H1 (cell line): ENCODE measurements around the gene CAB39L. TPM values are rescaled to one million over a fixed set of nuclear protein-coding genes. Genes with fewer than 3 reads are reported as not detected.

Experiments used
- CTCF ChIA-PET: fragments of 300-600 bp; sonication (Branson Sonifier 250); formaldehyde crosslinking; loops from one replicate; lab custom pipeline; 2021; ENCODE audit not compliant: partially characterized antibody; lab: Charles Lee
- POLR2A ChIA-PET: fragments of 300-600 bp; sonication (Branson Sonifier 250); formaldehyde crosslinking; loops from one replicate; lab custom pipeline; 2021; ENCODE audit warnings: inconsistent platforms; ENCODE audit not compliant: partially characterized antibody; lab: Charles Lee
- DNase-seq, 2 experiments: peaks; one replicate each; pipeline versions ENCODE4 v3.0.0 to v3.0.0-alpha.2; 2010 to 2022; ENCODE audit warnings: low spot score in 2 of 2, low read depth in 1 of 2, mixed read lengths in 1 of 2
- FAIRE-seq: peaks from 2 replicates; lab custom pipeline; 2011; peaks lifted over from hg19 to GRCh38; lab: Jason Lieb, UNC
- H2AFZ ChIP-seq: 2 replicates; pipeline ENCODE4 v1.8.1; 2012; ENCODE audit warnings: low read length, inconsistent platforms
- H2AK5ac ChIP-seq: 2 replicates; pipeline ENCODE4 v1.6.1; 2013; ENCODE audit warnings: low read depth, low read length
- H2BK120ac ChIP-seq: replicated peaks from 2 replicates; pipeline ENCODE3; 2013; ENCODE audit warnings: low read depth, low read length, inconsistent platforms
- H2BK12ac ChIP-seq: 2 replicates; pipeline ENCODE4 v1.6.1; 2013; ENCODE audit warnings: low read depth, low read length
- H2BK15ac ChIP-seq: 2 replicates; pipeline ENCODE4 v1.6.1; 2013; ENCODE audit warnings: low read length
- H2BK20ac ChIP-seq: 2 replicates; pipeline ENCODE4 v1.6.1; 2013; ENCODE audit warnings: low read length
- H2BK5ac ChIP-seq: 2 replicates; pipeline ENCODE4 v1.6.1; 2013; ENCODE audit warnings: low read depth, low read length
- H3K14ac ChIP-seq: 2 replicates; pipeline ENCODE4 v1.6.1; 2013; ENCODE audit warnings: inconsistent platforms; ENCODE audit not compliant: insufficient read length
- H3K18ac ChIP-seq: 2 replicates; pipeline ENCODE4 v1.6.1; 2013; ENCODE audit warnings: low read length; ENCODE audit errors: extremely low read depth
- H3K23ac ChIP-seq: 2 replicates; pipeline ENCODE4 v1.6.1; 2013; ENCODE audit warnings: inconsistent platforms; ENCODE audit not compliant: insufficient read length
- H3K23me2 ChIP-seq: 2 replicates; pipeline ENCODE4 v1.6.1; 2013; ENCODE audit warnings: low read depth, low read length
- H3K27ac ChIP-seq: 2 replicates; pipeline ENCODE4 v1.6.1; 2011; ENCODE audit warnings: low read depth, low read length, inconsistent platforms
- H3K27me3 ChIP-seq, 4 experiments: replicated peaks in 1 of 4; 1 replicate in 1 of 4; 2 replicates in 3 of 4; pipeline versions ENCODE4 v1.6.1 to v1.8.1; 2011 to 2013; ENCODE audit warnings: low read length in 3 of 4, mild to moderate bottlenecking in 3 of 4, inconsistent platforms in 2 of 4, mixed read lengths in 2 of 4, moderate library complexity in 1 of 4; ENCODE audit not compliant: control insufficient read depth in 3 of 4, insufficient read depth in 3 of 4; ENCODE audit errors: extremely low read depth in 1 of 4
- H3K36me3 ChIP-seq, 4 experiments: 2 replicates each; pipeline versions ENCODE4 v1.6.1 to v1.8.1; 2011 to 2013; ENCODE audit warnings: mild to moderate bottlenecking in 4 of 4, low read length in 3 of 4, moderate library complexity in 2 of 4, control low read depth in 1 of 4, inconsistent platforms in 1 of 4; ENCODE audit not compliant: insufficient read depth in 4 of 4, control insufficient read depth in 2 of 4
- H3K4ac ChIP-seq: replicated peaks from 2 replicates; pipeline ENCODE3; 2013; ENCODE audit warnings: low read length, low read depth, mixed read lengths, inconsistent platforms; ENCODE audit not compliant: insufficient read length
- H3K4me1 ChIP-seq, 4 experiments: replicated peaks in 1 of 4; 1 replicate in 1 of 4; 2 replicates in 3 of 4; pipeline versions ENCODE4 v1.6.1 to v1.8.1; 2011 to 2013; ENCODE audit warnings: low read length in 3 of 4, inconsistent platforms in 2 of 4, mixed read lengths in 1 of 4; ENCODE audit not compliant: insufficient read depth in 4 of 4, control insufficient read depth in 3 of 4
- H3K4me2 ChIP-seq, 2 experiments: 2 replicates each; pipeline versions ENCODE4 v1.6.1 to v1.8.1; 2011 to 2013; ENCODE audit warnings: low read depth in 2 of 2, low read length in 2 of 2, control low read depth in 1 of 2, inconsistent platforms in 1 of 2, mild to moderate bottlenecking in 1 of 2; ENCODE audit not compliant: insufficient read depth in 1 of 2
- H3K4me3 ChIP-seq, 4 experiments: fragments of 200-600, 300-600 bp in 1 of 4; sonication (generic), shearing (Covaris generic), sonication (Bioruptor Twin) in 1 of 4; 2 replicates each; pipeline versions ENCODE4 v1.5.1 to v1.8.1; 2011 to 2016; ENCODE audit warnings: low read length in 4 of 4, low read depth in 3 of 4, control low read depth in 2 of 4, inconsistent platforms in 2 of 4, mild to moderate bottlenecking in 2 of 4, mixed read lengths in 1 of 4, moderate library complexity in 1 of 4; ENCODE audit not compliant: insufficient read depth in 2 of 4; ENCODE audit errors: extremely low read depth in 1 of 4
- H3K56ac ChIP-seq: replicated peaks from 2 replicates; pipeline ENCODE3; 2013; ENCODE audit warnings: low read depth, mild to moderate bottlenecking, mixed read lengths, low read length, inconsistent platforms; ENCODE audit not compliant: insufficient read length
- H3K79me1 ChIP-seq: 2 replicates; pipeline ENCODE4 v1.6.1; 2013; ENCODE audit warnings: low read depth, low read length, control low read depth
- H3K79me2 ChIP-seq, 2 experiments: 2 replicates each; pipeline versions ENCODE4 v1.6.1 to v1.8.1; 2012 to 2013; ENCODE audit warnings: low read length in 2 of 2, mild to moderate bottlenecking in 2 of 2, inconsistent platforms in 1 of 2; ENCODE audit not compliant: insufficient read depth in 2 of 2, control insufficient read depth in 1 of 2
- H3K9ac ChIP-seq, 4 experiments: replicated peaks in 1 of 4; 1 replicate in 1 of 4; 2 replicates in 3 of 4; pipeline versions ENCODE4 v1.6.1 to v1.8.1; 2011 to 2013; ENCODE audit warnings: low read depth in 3 of 4, low read length in 3 of 4, control low read depth in 2 of 4, mild to moderate bottlenecking in 2 of 4, moderate library complexity in 2 of 4, inconsistent platforms in 1 of 4; ENCODE audit errors: extremely low read depth in 1 of 4
- H3K9me3 ChIP-seq, 2 experiments: 2 replicates each; pipeline versions ENCODE4 v1.6.1 to v1.8.1; 2012 to 2013; ENCODE audit warnings: mild to moderate bottlenecking in 2 of 2, moderate library complexity in 2 of 2, control low read depth in 1 of 2, inconsistent platforms in 1 of 2, low read depth in 1 of 2, low read length in 1 of 2, mixed read lengths in 1 of 2; ENCODE audit not compliant: insufficient read depth in 2 of 2
- H4K20me1 ChIP-seq, 2 experiments: replicated peaks in 1 of 2; 2 replicates each; pipeline versions ENCODE3 to v1.8.1; 2011 to 2013; ENCODE audit warnings: inconsistent platforms in 2 of 2, low read length in 2 of 2, mild to moderate bottlenecking in 1 of 2; ENCODE audit not compliant: insufficient read depth in 2 of 2, control insufficient read depth in 1 of 2
- H4K5ac ChIP-seq: 2 replicates; pipeline ENCODE4 v1.6.1; 2013; ENCODE audit warnings: low read length, low read depth, mixed read lengths, inconsistent platforms; ENCODE audit not compliant: insufficient read length
- H4K8ac ChIP-seq: 2 replicates; pipeline ENCODE4 v1.8.0; 2013; ENCODE audit warnings: mild to moderate bottlenecking, moderate library complexity, low read length, inconsistent platforms; ENCODE audit not compliant: insufficient read depth; ENCODE audit errors: extremely low read depth
- H4K91ac ChIP-seq: replicated peaks from 2 replicates; pipeline ENCODE3; 2013; ENCODE audit warnings: low read length, mixed read lengths, inconsistent platforms; ENCODE audit not compliant: insufficient read length
- CTBP2 ChIP-seq: IDR thresholded peaks from 2 replicates; pipeline ENCODE4 v1.7.0; 2011; ENCODE audit warnings: borderline replicate concordance, mild to moderate bottlenecking, moderate library complexity, mixed read lengths, low read length; ENCODE audit not compliant: insufficient read depth, insufficient read length
- JUN ChIP-seq: IDR thresholded peaks from 2 replicates; pipeline ENCODE4 v1.6.1; 2011; ENCODE audit warnings: low read depth, mild to moderate bottlenecking, improper control_type of control experiment, low read length
- KDM1A ChIP-seq: fragments of 200-600, 300-600 bp; sonication (generic); IDR thresholded peaks from 2 replicates; pipeline ENCODE4 v1.7.1; 2016; ENCODE audit warnings: mild to moderate bottlenecking, low read length, borderline replicate concordance
- MAX ChIP-seq: IDR thresholded peaks from 2 replicates; pipeline ENCODE4 v1.6.1; 2012; ENCODE audit warnings: inconsistent platforms
- POU5F1 ChIP-seq: IDR thresholded peaks from 2 replicates; pipeline ENCODE4 v1.6.1; 2011; ENCODE audit warnings: low read depth, mild to moderate bottlenecking, low read length, moderate library complexity
- RAD21 ChIP-seq, 2 experiments: IDR thresholded peaks in 1 of 2; conservative IDR thresholded peaks in 1 of 2; 2 replicates each; pipeline ENCODE4 v1.6.1; 2011; ENCODE audit warnings: low read depth in 2 of 2, low read length in 2 of 2, improper control_type of control experiment in 1 of 2, inconsistent platforms in 1 of 2, mild to moderate bottlenecking in 1 of 2, moderate library complexity in 1 of 2
- RXRA ChIP-seq: IDR thresholded peaks from 2 replicates; pipeline ENCODE4 v1.6.1; 2011; ENCODE audit warnings: low read depth, mild to moderate bottlenecking, low read length, moderate library complexity; ENCODE audit not compliant: insufficient read depth
- SAP30 ChIP-seq: fragments of 300-600 bp; sonication (generic); IDR thresholded peaks from 2 replicates; pipeline ENCODE4 v1.7.1; 2012; ENCODE audit warnings: low read length, moderate library complexity, mild to moderate bottlenecking, inconsistent platforms; ENCODE audit not compliant: insufficient read depth, insufficient replicate concordance
- SIX5 ChIP-seq: IDR thresholded peaks from 2 replicates; pipeline ENCODE4 v1.6.1; 2011; ENCODE audit warnings: mild to moderate bottlenecking, low read depth, low read length
- TCF12 ChIP-seq: IDR thresholded peaks from 2 replicates; pipeline ENCODE4 v1.6.1; 2011; ENCODE audit warnings: low read depth, mild to moderate bottlenecking, low read length
- TEAD4 ChIP-seq: IDR thresholded peaks from 2 replicates; pipeline ENCODE4 v1.6.1; 2012; ENCODE audit warnings: low read depth, low read length, inconsistent platforms, mixed read lengths
- WGBS, 2 experiments: shearing (Covaris generic) in 1 of 2; methylation state at CpG; one replicate each; pipeline versions ENCODE4 v1.1.6 to v1.1.7; 2013 to 2015; ENCODE audit warnings: low lambda C conversion rate in 2 of 2, mixed read lengths in 2 of 2, inconsistent platforms in 1 of 2, low coverage in 1 of 2, missing lambda C conversion rate in 1 of 2; ENCODE audit not compliant: insufficient replicate concordance in 2 of 2, insufficient coverage in 1 of 2, insufficient read length in 1 of 2; ENCODE audit errors: extremely low coverage in 1 of 2, missing lambda C conversion rate in 1 of 2; 5-methylcytosine and 5-hydroxymethylcytosine counted together
- polyA plus RNA-seq, 7 experiments: library from polyadenylated mRNA; depleted of rRNA in 3 of 7; stranded (reverse) in 5 of 7; unstranded in 2 of 7; fragments of >200 nt in 5 of 7; fragments of 200-250 nt in 2 of 7; gene quantifications; 1 replicate in 5 of 7; 2 replicates in 1 of 7; 4 replicates in 1 of 7; pipeline versions ENCODE4 v1.2.1 to v1.2.3, GENCODE V29; 2011 to 2013; ENCODE audit warnings: missing spikeins in 2 of 7, mixed read lengths in 2 of 7
- total RNA-seq: library from RNA; stranded (reverse); fragmentation: NEBNext Ultra II Directional; extraction: Animal tissue kit (Norgen Biotek cat#: 25700); gene quantifications from 2 replicates; pipeline ENCODE4 v1.2.1, GENCODE V29; 2021

Gene CAB39L
- total and polyA plus RNA-seq, 2 of the 8 experiments (the other 6 are each of a cell fraction or from before 2014, with no cell fraction given), result 2.5 to 4.8 TPM

- 90% methylated on average over 7 of the region's 7 CpGs; no CpG with 5 or more reads in 1 of the 2 experiments for WGBS, 2 experiments
- H4K5ac ChIP-seq, result no peak overlapping the region
These were observed 32.7 kb upstream of the CAB39L start for GRCh38 chr13:49476529-49476928.

More at GRCh38 chr13:49476529-49476928, 32.7 kb upstream of the CAB39L start:
- Histone ChIP-seq H3K4me3 (no peak overlapping the region), H3K79me2 (no peaks in the 10 kb centered on the region), H2AFZ (no peak overlapping the region), H3K79me1 (no peaks in the 10 kb centered on the region), H3K4me1 (no peaks in the 10 kb centered on the region), H4K8ac (no peak overlapping the region), H3K27ac (no peak overlapping the region), H3K36me3 (peaks cover 0 to 2% (median 0%) of the 10 kb centered on the region in 4 experiments; a peak in 1 of 8 replicates), H3K18ac (no peak overlapping the region), H2BK5ac (no peak overlapping the region), H4K20me1 (no peaks in the 10 kb centered on the region), H2BK15ac (no peak overlapping the region), H3K27me3 (no peaks in the 10 kb centered on the region), H3K14ac (no peak overlapping the region), H2BK12ac (no peak overlapping the region), H3K56ac (no peak overlapping the region), H2AK5ac (no peak overlapping the region), H4K91ac (no peak overlapping the region), H3K23me2 (no peaks in the 10 kb centered on the region), H2BK120ac (no peak overlapping the region), H3K23ac (no peak overlapping the region), H2BK20ac (no peak overlapping the region), H3K4ac (no peak overlapping the region), H3K9me3 (no peaks in the 10 kb centered on the region), H3K4me2 (no peak overlapping the region), H3K9ac (no peak overlapping the region)
- TF ChIP-seq JUN (no peak), CTBP2 (no peak), MAX (no peak), TCF12 (no peak), KDM1A (no peak), SIX5 (no peak), RAD21 (IDR thresholded peaks at IDR 0.05 in 1 of 2, conservative IDR thresholded peaks at IDR 0.05 in 1 of 2; ENCODE audit: low read depth in 2 of 2, low read length in 2 of 2) (no peak), TEAD4 (no peak), RXRA (no peak), POU5F1 (no peak), SAP30 (no peak)
- DNase-seq (no peak), FAIRE-seq (no peak)
- ChIA-PET CTCF (interaction anchor here (1.9 kb wide), 1 partner anchor 20 kb away, joined by 5 read pairs; no protein-coding TSS in a partner anchor), POLR2A (no interaction called here)
